Measurements from ENCODE around the gene USH2A. TPM values are rescaled to one million over a fixed set of nuclear protein-coding genes. Genes with fewer than 3 reads are reported as not detected.

Gene USH2A
- total RNA-seq, 4 donors from 2014 or later = under 0.01 TPM; not detected in 3

GRCh38 chr1:215677112-215677511, 746.1 kb downstream of the USH2A start:
- Histone ChIP-seq H3K27ac (no peak overlapping the region), H3K9me3 (no peaks in the 10 kb centered on the region), H3K27me3 (no peaks in the 10 kb centered on the region), H3K4me1 (no peaks in the 10 kb centered on the region), H3K4me3 (no peak overlapping the region), H3K36me3 (no peaks in the 10 kb centered on the region)
- DNase-seq = no peak
- intact Hi-C loops (cut with DNase I; ENCODE audit: low total_unique reads) (no loop called here), in situ Hi-C loops (cut with MboI; ENCODE audit: low pct_ligation_motif_present in 1 of 4, low pct_unique_long_range_greater_than_20kb in 1 of 4, low sequenced_read_pairs in 3 of 4) (no loop called here)
- TF ChIP-seq EP300 (IDR thresholded peaks at IDR 0.05; ENCODE audit: low read depth) (no peak), CTCF (IDR thresholded peaks at IDR 0.05) (no peak), POLR2AphosphoS5 (IDR thresholded peaks at IDR 0.05) (no peak), POLR2A (IDR thresholded peaks at IDR 0.05) (no peak)
- 71 to 72% methylated on average over 4 of the region's 4 CpGs for WGBS, 2 donors (ENCODE audit: low coverage in 1 of 2)

GRCh38 chr1:215673943-215674342, 749.3 kb downstream of the USH2A start:
- in situ Hi-C loops (cut with MboI; ENCODE audit: low pct_ligation_motif_present in 1 of 4, low pct_unique_long_range_greater_than_20kb in 1 of 4, low sequenced_read_pairs in 3 of 4) (no loop called here), intact Hi-C loops (cut with DNase I; ENCODE audit: low total_unique reads) (no loop called here)
- Histone ChIP-seq H3K4me3 (no peak overlapping the region), H3K27ac (no peak overlapping the region), H3K9me3 (no peaks in the 10 kb centered on the region), H3K36me3 (no peaks in the 10 kb centered on the region), H3K4me1 (no peaks in the 10 kb centered on the region), H3K27me3 (no peaks in the 10 kb centered on the region)
- no peak for TF ChIP-seq POLR2AphosphoS5 (IDR thresholded peaks at IDR 0.05)
- no peak for TF ChIP-seq CTCF (IDR thresholded peaks at IDR 0.05)
- TF ChIP-seq EP300 (IDR thresholded peaks at IDR 0.05; ENCODE audit: low read depth) = no peak
- TF ChIP-seq POLR2A (IDR thresholded peaks at IDR 0.05) = no peak
- no peak for DNase-seq
- 76 to 91% methylated on average over 3 to 4 of the region's 4 CpGs for WGBS, 2 donors (ENCODE audit: low coverage in 1 of 2)

- WGBS, 2 donors (ENCODE audit: low coverage in 1 of 2) = 69 to 80% methylated on average over 2 of the region's 2 CpGs
Observed at GRCh38 chr1:215672482-215672881, 750.8 kb downstream of the USH2A start.

GRCh38 chr1:215669806-215670491, 753.3 kb downstream of the USH2A start:
- TF ChIP-seq POLR2A (IDR thresholded peaks at IDR 0.05) (no peak), CTCF (IDR thresholded peaks at IDR 0.05) (no peak), POLR2AphosphoS5 (IDR thresholded peaks at IDR 0.05) (no peak), EP300 (IDR thresholded peaks at IDR 0.05; ENCODE audit: low read depth) (no peak)
- no peak overlapping the region for H3K4me3 ChIP-seq
- no peaks in the 10 kb centered on the region for H3K36me3 ChIP-seq
- in situ Hi-C loops (cut with MboI; ENCODE audit: low pct_ligation_motif_present in 1 of 4, low pct_unique_long_range_greater_than_20kb in 1 of 4, low sequenced_read_pairs in 3 of 4) = no loop called here
- intact Hi-C loops (cut with DNase I; ENCODE audit: low total_unique reads) = no loop called here
- DNase-seq = no peak
- no peaks in the 10 kb centered on the region for H3K9me3 ChIP-seq
- no peaks in the 10 kb centered on the region for H3K4me1 ChIP-seq
- H3K27me3 ChIP-seq = no peaks in the 10 kb centered on the region
- H3K27ac ChIP-seq = no peak overlapping the region
- 40 to 62% methylated on average over 2 to 4 of the region's 4 CpGs for WGBS, 2 donors (ENCODE audit: low coverage in 1 of 2)

More at GRCh38 chr1:215672482-215672881, 750.8 kb downstream of the USH2A start:
- intact Hi-C loops (cut with DNase I; ENCODE audit: low total_unique reads) = no loop called here
- no peaks in the 10 kb centered on the region for H3K27me3 ChIP-seq
- no peaks in the 10 kb centered on the region for H3K36me3 ChIP-seq
- no peak overlapping the region for H3K4me3 ChIP-seq
- no peaks in the 10 kb centered on the region for H3K9me3 ChIP-seq
- H3K27ac ChIP-seq = no peak overlapping the region
- no peak for DNase-seq
- no peaks in the 10 kb centered on the region for H3K4me1 ChIP-seq
- in situ Hi-C loops (cut with MboI; ENCODE audit: low pct_ligation_motif_present in 1 of 4, low pct_unique_long_range_greater_than_20kb in 1 of 4, low sequenced_read_pairs in 3 of 4) = no loop called here
- TF ChIP-seq POLR2A (IDR thresholded peaks at IDR 0.05) (no peak), CTCF (IDR thresholded peaks at IDR 0.05) (no peak), EP300 (IDR thresholded peaks at IDR 0.05; ENCODE audit: low read depth) (no peak)

Measured in transverse colon (tissue), 4 donors.